Neural cell (in vitro differentiated cells): ENCODE measurements around the gene ARL6IP4. TPM values are rescaled to one million over a fixed set of nuclear protein-coding genes. Genes with fewer than 3 reads are reported as not detected.

ENCODE experiments used
- H2AFZ ChIP-seq: fragments of 200-600, 300-800 bp; sonication (generic), shearing (Covaris generic); 2 replicates; pipeline ENCODE4 v1.6.0; 2014; ENCODE audit warnings: low read depth, mild to moderate bottlenecking, antibody characterized with exemption, low read length, moderate library complexity
- H3F3A ChIP-seq: fragments of 200-600 bp; shearing (Covaris generic); 2 replicates; pipeline ENCODE4 v1.6.1; 2016; ENCODE audit warnings: mild to moderate bottlenecking, moderate library complexity, mixed read lengths, antibody characterized with exemption, low read length; ENCODE audit not compliant: insufficient read depth, poor library complexity, severe bottlenecking
- H3K27ac ChIP-seq: fragments of 200-600, 300-800 bp; sonication (generic), shearing (Covaris generic); 2 replicates; pipeline ENCODE4 v1.5.1; 2014; ENCODE audit warnings: mild to moderate bottlenecking, low read length, moderate library complexity
- H3K27me3 ChIP-seq: fragments of 300-800, 200-600 bp; sonication (generic), shearing (Covaris generic); 2 replicates; pipeline ENCODE4 v1.6.0; 2014; ENCODE audit warnings: mild to moderate bottlenecking, low read depth, low read length, moderate library complexity; ENCODE audit not compliant: insufficient read depth
- H3K36me3 ChIP-seq: fragments of 300-800, 200-600 bp; sonication (generic), shearing (Covaris generic); 2 replicates; pipeline ENCODE4 v1.5.1; 2014; ENCODE audit warnings: mild to moderate bottlenecking, antibody characterized with exemption, low read length, moderate library complexity; ENCODE audit not compliant: insufficient read depth
- H3K4me2 ChIP-seq: fragments of 300-800, 200-600 bp; sonication (generic), shearing (Covaris generic); 2 replicates; pipeline ENCODE4 v1.6.0; 2014; ENCODE audit warnings: mild to moderate bottlenecking, low read length
- H3K4me3 ChIP-seq: fragments of 300-800, 200-600 bp; sonication (generic), shearing (Covaris generic); 2 replicates; pipeline ENCODE4 v1.5.1; 2014; ENCODE audit warnings: mild to moderate bottlenecking, low read length, moderate library complexity
- H3K79me2 ChIP-seq: fragments of 200-600 bp; shearing (Covaris generic); replicated peaks from 2 replicates; pipeline ENCODE4 v1.6.0; 2014; ENCODE audit warnings: mild to moderate bottlenecking, low read length, moderate library complexity; ENCODE audit not compliant: insufficient read depth
- H3K9ac ChIP-seq: fragments of 300-800, 200-600 bp; sonication (generic), shearing (Covaris generic); 2 replicates; pipeline ENCODE4 v1.6.1; 2016; ENCODE audit warnings: mild to moderate bottlenecking, low read length, mixed read lengths
- H3K9me2 ChIP-seq: fragments of 200-600 bp; shearing (Covaris generic); 2 replicates; pipeline ENCODE4 v1.6.1; 2016; ENCODE audit warnings: mild to moderate bottlenecking, low read length, mixed read lengths; ENCODE audit not compliant: insufficient read depth
- H3K9me3 ChIP-seq: fragments of 200-600, 300-800 bp; sonication (generic), shearing (Covaris generic); 2 replicates; pipeline ENCODE4 v1.6.1; 2016; ENCODE audit warnings: mild to moderate bottlenecking, mixed run types, low read length, moderate library complexity, mixed read lengths
- H4K20me1 ChIP-seq: fragments of 200-600 bp; shearing (Covaris generic); 2 replicates; pipeline ENCODE4 v1.6.1; 2016; ENCODE audit warnings: mild to moderate bottlenecking, mixed run types; ENCODE audit not compliant: insufficient read depth
- EP300 ChIP-seq: fragments of 450-650 bp; conservative IDR thresholded peaks from 2 replicates; pipeline ENCODE4 v1.6.1; 2014; ENCODE audit warnings: antibody characterized with exemption, mild to moderate bottlenecking, moderate library complexity; ENCODE audit not compliant: poor library complexity, severe bottlenecking
- EZH2 ChIP-seq: fragments of 200-600, 300-800 bp; shearing (Covaris generic), sonication (generic); IDR thresholded peaks from 2 replicates; pipeline ENCODE4 v1.6.1; 2014; ENCODE audit warnings: antibody characterized with exemption, low read length, borderline replicate concordance, mild to moderate bottlenecking; ENCODE audit not compliant: insufficient read depth, poor library complexity, severe bottlenecking
- MXI1 ChIP-seq: fragments of 450-650 bp; conservative IDR thresholded peaks from 2 replicates; pipeline ENCODE4 v1.6.1; 2014; ENCODE audit warnings: antibody characterized with exemption, mild to moderate bottlenecking; ENCODE audit not compliant: poor library complexity, severe bottlenecking
- POLR2AphosphoS5 ChIP-seq: IDR thresholded peaks from 2 replicates; pipeline ENCODE4 v1.6.1; 2012
- RAD21 ChIP-seq: fragments of 450-650 bp; conservative IDR thresholded peaks from 2 replicates; pipeline ENCODE4 v1.6.1; 2014; ENCODE audit warnings: antibody characterized with exemption, mild to moderate bottlenecking, moderate library complexity
- SMC3 ChIP-seq: fragments of 450-650 bp; conservative IDR thresholded peaks from 2 replicates; pipeline ENCODE4 v1.6.1; 2014; ENCODE audit warnings: antibody characterized with exemption, mild to moderate bottlenecking, moderate library complexity; ENCODE audit not compliant: poor library complexity
- TAF1 ChIP-seq: IDR thresholded peaks from 2 replicates; pipeline ENCODE4 v1.6.1; 2012; ENCODE audit warnings: low read depth
- polyA plus RNA-seq: library from polyadenylated mRNA; depleted of rRNA; stranded (reverse); fragments of >200 nt; gene quantifications from 2 replicates; pipeline ENCODE4 v1.2.3, GENCODE V29; 2014
- TF ChIP-seq, protein P1 (sequence below): IDR thresholded peaks from 2 replicates; pipeline ENCODE4 v1.6.1; 2012; ENCODE audit warnings: borderline replicate concordance
- TF ChIP-seq, protein P2 (sequence below): fragments of 450-650 bp; IDR thresholded peaks from 2 replicates; pipeline ENCODE4 v1.5.1; 2014; ENCODE audit warnings: antibody characterized with exemption, mild to moderate bottlenecking, moderate library complexity; ENCODE audit not compliant: poor library complexity, severe bottlenecking

The ARL6IP4 gene
- polyA plus RNA-seq, 1 donor from 2014 or later = 190 TPM

DNA sequence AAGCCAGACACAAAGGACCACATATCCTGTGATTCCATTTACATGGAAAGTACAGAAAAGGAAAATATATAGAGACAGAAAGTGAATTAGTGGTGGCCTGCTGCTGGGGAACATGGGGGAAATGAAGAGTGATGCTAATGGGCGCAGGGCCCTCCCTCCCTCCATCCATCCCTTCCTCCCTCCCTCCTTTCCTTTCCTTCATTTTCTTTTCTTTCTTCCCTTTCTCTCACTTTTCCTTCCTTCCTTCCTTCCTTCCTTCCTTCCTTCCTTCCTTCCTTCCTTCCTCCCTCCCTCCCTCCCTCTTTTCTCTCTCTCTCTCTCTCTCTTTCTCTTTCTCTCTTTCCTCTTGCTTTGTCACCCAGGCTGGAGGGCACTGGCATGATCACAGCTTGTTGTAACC, 37.3 kb downstream of the ARL6IP4 start:
- no peaks in the 10 kb centered on the region for H3K9me3 ChIP-seq
- H3K79me2 ChIP-seq = no peaks in the 10 kb centered on the region
- no peak overlapping the region for H3K9ac ChIP-seq
- H3K27me3 ChIP-seq = no peaks in the 10 kb centered on the region
- H3K27ac ChIP-seq = no peak overlapping the region
- H3K4me2 ChIP-seq = no peak overlapping the region
- no peak overlapping the region for H3K4me3 ChIP-seq
- H3F3A ChIP-seq = no peaks in the 10 kb centered on the region
- H2AFZ ChIP-seq = no peak overlapping the region
- no peaks in the 10 kb centered on the region for H3K36me3 ChIP-seq
- no peak for TF ChIP-seq RAD21
- TF ChIP-seq, protein P1, sequence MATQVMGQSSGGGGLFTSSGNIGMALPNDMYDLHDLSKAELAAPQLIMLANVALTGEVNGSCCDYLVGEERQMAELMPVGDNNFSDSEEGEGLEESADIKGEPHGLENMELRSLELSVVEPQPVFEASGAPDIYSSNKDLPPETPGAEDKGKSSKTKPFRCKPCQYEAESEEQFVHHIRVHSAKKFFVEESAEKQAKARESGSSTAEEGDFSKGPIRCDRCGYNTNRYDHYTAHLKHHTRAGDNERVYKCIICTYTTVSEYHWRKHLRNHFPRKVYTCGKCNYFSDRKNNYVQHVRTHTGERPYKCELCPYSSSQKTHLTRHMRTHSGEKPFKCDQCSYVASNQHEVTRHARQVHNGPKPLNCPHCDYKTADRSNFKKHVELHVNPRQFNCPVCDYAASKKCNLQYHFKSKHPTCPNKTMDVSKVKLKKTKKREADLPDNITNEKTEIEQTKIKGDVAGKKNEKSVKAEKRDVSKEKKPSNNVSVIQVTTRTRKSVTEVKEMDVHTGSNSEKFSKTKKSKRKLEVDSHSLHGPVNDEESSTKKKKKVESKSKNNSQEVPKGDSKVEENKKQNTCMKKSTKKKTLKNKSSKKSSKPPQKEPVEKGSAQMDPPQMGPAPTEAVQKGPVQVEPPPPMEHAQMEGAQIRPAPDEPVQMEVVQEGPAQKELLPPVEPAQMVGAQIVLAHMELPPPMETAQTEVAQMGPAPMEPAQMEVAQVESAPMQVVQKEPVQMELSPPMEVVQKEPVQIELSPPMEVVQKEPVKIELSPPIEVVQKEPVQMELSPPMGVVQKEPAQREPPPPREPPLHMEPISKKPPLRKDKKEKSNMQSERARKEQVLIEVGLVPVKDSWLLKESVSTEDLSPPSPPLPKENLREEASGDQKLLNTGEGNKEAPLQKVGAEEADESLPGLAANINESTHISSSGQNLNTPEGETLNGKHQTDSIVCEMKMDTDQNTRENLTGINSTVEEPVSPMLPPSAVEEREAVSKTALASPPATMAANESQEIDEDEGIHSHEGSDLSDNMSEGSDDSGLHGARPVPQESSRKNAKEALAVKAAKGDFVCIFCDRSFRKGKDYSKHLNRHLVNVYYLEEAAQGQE = no peak
- no peak for TF ChIP-seq EZH2
- no peak for TF ChIP-seq POLR2AphosphoS5
- TF ChIP-seq EP300 = no peak
- no peak for TF ChIP-seq MXI1
- TF ChIP-seq SMC3 = no peak
- no peak for TF ChIP-seq TAF1
- TF ChIP-seq, protein P2, sequence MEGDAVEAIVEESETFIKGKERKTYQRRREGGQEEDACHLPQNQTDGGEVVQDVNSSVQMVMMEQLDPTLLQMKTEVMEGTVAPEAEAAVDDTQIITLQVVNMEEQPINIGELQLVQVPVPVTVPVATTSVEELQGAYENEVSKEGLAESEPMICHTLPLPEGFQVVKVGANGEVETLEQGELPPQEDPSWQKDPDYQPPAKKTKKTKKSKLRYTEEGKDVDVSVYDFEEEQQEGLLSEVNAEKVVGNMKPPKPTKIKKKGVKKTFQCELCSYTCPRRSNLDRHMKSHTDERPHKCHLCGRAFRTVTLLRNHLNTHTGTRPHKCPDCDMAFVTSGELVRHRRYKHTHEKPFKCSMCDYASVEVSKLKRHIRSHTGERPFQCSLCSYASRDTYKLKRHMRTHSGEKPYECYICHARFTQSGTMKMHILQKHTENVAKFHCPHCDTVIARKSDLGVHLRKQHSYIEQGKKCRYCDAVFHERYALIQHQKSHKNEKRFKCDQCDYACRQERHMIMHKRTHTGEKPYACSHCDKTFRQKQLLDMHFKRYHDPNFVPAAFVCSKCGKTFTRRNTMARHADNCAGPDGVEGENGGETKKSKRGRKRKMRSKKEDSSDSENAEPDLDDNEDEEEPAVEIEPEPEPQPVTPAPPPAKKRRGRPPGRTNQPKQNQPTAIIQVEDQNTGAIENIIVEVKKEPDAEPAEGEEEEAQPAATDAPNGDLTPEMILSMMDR = no peak
- H4K20me1 ChIP-seq = no peaks in the 10 kb centered on the region
- no peaks in the 10 kb centered on the region for H3K9me2 ChIP-seq

- Histone ChIP-seq H3K4me3 (no peak overlapping the region), H3K9me3 (no peaks in the 10 kb centered on the region), H3K9ac (no peak overlapping the region), H3K9me2 (no peaks in the 10 kb centered on the region), H3F3A (no peaks in the 10 kb centered on the region), H2AFZ (no peak overlapping the region), H3K36me3 (no peaks in the 10 kb centered on the region), H3K79me2 (no peaks in the 10 kb centered on the region), H3K27me3 (no peaks in the 10 kb centered on the region), H3K4me2 (no peak overlapping the region), H4K20me1 (no peaks in the 10 kb centered on the region), H3K27ac (no peak overlapping the region)
- no peak for TF ChIP-seq EZH2
- no peak for TF ChIP-seq SMC3
- no peak for TF ChIP-seq MXI1
- TF ChIP-seq RAD21 = no peak
- no peak for TF ChIP-seq TAF1
- TF ChIP-seq, protein P1 = no peak
- no peak for TF ChIP-seq POLR2AphosphoS5
- TF ChIP-seq, protein P2 = no peak
- no peak for TF ChIP-seq EP300
These were observed 39.3 kb downstream of the ARL6IP4 start for GRCh38 chr12:123019841-123020138.
